M059J (cell line): Measurements from ENCODE around the gene CADM3. TPM values are rescaled to one million over a fixed set of nuclear protein-coding genes. Genes with fewer than 3 reads are reported as not detected.

Experiments
- total RNA-seq: library from RNA; depleted of rRNA; stranded (reverse); fragments of >200 nt; shearing (Covaris generic); gene quantifications from 2 replicates; pipeline ENCODE4 v1.2.3, GENCODE V29; 2014; rRNA removed

Gene CADM3
- total RNA-seq, 1 experiment from 2014 or later, result 0.47 TPM

Other genes starting within 250 kb of the CADM3 start
- not detected in 2 replicates for gene PYHIN1, start 240.1 kb upstream of the CADM3 start, total RNA-seq
- 75.9 and 103 TPM in 2 replicates for gene IFI16, start 161.7 kb upstream of the CADM3 start, total RNA-seq
- gene AIM2, start 94.8 kb upstream of the CADM3 start, total RNA-seq, result 1.7 TPM in 1 of 2 replicates, not detected in the other
- gene ACKR1, start 33.3 kb downstream of the CADM3 start, total RNA-seq, result not detected in 2 replicates
- gene FCER1A, start 130.7 kb downstream of the CADM3 start, total RNA-seq, result not detected in 2 replicates